SIG-M5 treated with dmso at 0.1 percent for 504 hours (cell line): ENCODE results near the gene NCKAP5.

ENCODE experiments used
- DNase-seq: peaks from one replicate; lab custom pipeline; 2025; ENCODE audit not compliant: unreplicated experiment; lab: John Stamatoyannopoulos, UW

Gene NCKAP5

GRCh38 chr2:133568172-133568571 is at the start of gene NCKAP5:
Gene NCKAP5 (minus strand): TSS chr2:133568463. CDS start chr2:133517526, 50,937 bp downstream.
- DNase-seq = no peak

- no peak for DNase-seq
Measured at GRCh38 chr2:133609664-133610063, 41.4 kb upstream of the NCKAP5 start.

DNA sequence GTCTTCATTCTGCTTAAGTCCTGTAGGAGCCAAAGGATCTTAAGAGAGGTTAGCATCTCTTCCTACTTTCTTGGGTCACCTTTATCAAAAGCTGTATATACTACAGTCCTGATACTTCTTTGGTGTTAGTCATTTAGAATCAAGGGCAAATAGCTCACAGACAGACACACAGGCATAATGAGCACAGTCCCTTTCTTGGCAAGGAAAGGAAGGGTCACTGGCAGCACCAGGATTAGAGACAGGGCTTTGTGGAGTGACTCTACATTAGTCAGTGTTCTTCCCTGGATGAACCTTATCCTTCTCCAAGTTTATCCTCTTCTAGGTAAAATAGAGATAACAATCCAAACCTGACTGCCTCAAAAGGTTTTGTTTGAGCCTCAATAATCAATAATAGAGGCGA is 40.0 kb upstream of the NCKAP5 start:
- no peak for DNase-seq

- no peak for DNase-seq
Measured at GRCh38 chr2:133607679-133608078, 39.4 kb upstream of the NCKAP5 start.

DNA sequence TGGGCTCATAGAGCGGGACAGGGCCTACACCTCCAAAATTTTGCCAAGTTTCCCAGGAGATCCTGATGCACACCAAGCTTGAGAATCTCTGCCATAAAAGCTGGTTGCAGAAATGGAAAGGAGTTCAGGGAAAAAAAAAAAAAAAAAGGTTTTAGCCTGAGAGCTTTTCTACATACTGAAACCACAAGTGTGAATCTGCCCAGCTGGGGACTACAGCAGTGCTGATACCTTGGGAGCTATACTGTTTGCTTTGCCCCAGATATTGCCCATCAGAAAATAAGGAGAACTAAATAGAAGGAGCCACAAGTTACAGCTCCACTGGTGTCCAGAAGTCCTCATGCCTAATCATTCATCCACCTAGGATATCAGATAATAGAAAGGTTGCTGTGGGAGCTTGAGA is 38.4 kb upstream of the NCKAP5 start:
- DNase-seq = no peak

GRCh38 chr2:133605766-133606137 is 37.5 kb upstream of the NCKAP5 start:
- no peak for DNase-seq

GRCh38 chr2:133605011-133605765 is 36.9 kb upstream of the NCKAP5 start:
- no peak for DNase-seq

- no peak for DNase-seq
Measured at GRCh38 chr2:133603109-133603508, 34.8 kb upstream of the NCKAP5 start.

DNA sequence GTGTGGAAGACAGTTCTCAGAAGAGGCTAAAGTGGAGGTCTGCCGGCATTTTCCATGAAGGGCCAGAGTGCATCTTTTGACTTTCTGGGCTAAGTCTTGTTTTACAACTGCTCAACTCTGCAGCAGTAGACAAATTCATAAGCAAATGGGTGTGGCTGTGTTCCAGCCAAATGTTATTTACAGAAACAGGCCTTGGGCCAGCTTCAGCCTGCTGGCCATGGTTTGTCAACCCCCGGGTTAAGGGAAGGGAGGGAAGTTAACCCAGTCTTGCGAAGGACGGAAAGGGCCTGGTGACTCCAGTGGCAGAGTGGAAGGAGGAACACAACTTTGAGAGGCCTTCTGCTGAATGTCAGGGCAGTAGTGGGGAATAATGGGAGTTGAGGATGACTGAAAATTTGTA is 34.3 kb upstream of the NCKAP5 start:
- no peak for DNase-seq

DNA sequence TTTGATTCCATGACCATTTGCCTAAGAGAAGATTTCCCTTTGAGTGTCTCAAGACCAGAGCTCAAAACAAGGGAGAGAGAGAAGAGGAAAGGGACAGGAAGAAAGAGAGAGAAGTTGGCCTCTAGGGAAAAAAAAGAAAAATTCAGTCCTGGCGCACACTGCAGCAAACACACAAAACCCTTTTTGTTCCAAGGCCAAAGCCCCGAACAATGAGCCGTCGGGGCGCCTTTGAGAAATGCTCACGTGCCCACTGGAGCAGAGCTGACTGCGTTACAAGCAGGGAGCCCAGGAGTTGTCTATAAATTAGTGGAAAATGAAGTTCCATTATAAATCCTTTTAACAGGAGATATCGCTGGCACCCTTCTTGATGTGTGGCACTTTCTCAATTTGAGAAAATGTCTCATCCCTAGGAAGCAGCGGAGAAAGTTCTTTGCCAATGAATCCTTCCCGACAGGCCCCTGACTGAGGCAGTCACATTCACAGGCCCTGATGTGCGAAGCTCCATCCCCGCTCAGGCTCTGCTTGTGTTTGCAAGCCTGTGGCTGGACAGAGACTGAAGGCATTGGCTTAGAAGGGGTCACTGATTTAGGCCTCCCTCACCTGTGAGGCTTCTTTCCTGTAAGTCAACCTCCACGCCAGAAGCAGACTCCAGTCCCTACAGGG is 32.1 kb upstream of the NCKAP5 start:
- DNase-seq = no peak

DNA sequence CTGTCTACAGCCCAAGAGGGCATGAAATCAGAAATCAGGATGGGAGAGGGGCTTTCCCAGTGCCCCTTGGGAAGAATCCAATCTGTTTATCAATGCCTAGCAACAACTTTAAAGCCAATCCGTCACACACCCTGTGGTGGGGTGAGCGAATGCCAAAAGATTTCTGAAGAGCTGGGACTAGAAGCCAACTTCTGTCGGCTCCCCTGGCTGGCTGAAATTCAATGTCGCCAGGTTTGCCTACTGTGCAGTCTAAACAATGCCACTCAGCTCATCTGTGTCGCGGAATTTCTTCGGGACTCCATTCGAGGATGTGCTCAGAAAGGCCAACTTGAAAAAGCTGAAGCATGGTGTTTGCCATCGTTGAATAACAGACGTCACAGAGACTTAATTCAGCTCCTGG is 31.5 kb upstream of the NCKAP5 start:
- DNase-seq = no peak

- DNase-seq = no peak
Measured at GRCh38 chr2:133599211-133599803, 31.0 kb upstream of the NCKAP5 start.

- no peak for DNase-seq
Measured at GRCh38 chr2:133598769-133599168, 30.5 kb upstream of the NCKAP5 start.

DNA sequence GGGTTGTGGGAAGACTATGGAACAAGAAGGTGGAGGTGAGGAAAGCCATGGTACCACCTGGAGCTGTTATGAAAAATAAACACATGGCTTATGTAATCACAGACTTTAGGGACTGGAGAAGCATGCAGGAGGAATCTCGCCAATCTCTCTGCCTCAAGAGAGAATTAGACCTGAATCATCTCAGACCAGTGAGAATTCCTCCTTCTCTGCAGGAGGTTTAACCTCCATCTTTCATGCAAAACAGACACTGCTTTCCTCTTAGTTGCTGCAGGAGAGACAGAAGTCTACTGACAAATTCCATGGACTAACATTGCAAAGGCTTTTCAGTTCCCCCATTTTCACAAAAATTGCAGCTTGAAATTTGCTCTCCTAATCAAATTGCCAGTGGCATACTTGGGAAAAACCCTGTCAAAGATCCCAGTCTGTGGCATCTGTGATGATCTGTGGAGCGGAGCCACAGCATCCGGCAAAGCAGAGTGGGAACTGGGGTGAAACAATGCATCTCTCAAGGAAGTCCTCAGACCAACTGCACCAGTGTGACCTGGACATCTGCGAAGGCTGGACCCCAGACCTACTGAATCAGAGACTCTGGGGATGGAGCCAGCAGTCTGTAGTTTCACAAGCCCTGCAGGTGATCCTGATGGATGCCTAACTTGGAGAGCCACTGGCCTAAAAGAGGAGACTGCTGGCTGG is 28.6 kb upstream of the NCKAP5 start:
- DNase-seq = no peak

DNA sequence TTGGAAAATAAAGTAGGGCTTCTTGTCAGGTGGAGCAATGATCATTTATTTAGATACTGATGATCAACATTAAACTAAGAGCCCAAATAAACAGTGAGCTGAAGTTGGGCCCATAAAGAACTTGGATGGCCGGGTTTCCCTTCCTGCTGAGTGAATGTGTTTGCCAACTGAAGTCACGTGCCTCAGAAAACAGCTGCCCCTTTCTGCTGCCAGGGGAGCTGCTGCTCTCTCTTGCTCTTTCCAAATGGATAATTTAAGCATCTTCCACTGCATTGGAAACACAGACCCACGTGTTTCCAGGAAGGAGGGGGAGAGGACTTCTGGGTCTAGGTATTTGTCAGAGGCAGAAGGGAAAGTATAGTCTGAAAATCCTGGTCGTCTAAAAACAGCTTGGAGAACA is 22.9 kb upstream of the NCKAP5 start:
- DNase-seq = no peak

GRCh38 chr2:133589456-133589855 is 21.2 kb upstream of the NCKAP5 start:
- no peak for DNase-seq

DNA sequence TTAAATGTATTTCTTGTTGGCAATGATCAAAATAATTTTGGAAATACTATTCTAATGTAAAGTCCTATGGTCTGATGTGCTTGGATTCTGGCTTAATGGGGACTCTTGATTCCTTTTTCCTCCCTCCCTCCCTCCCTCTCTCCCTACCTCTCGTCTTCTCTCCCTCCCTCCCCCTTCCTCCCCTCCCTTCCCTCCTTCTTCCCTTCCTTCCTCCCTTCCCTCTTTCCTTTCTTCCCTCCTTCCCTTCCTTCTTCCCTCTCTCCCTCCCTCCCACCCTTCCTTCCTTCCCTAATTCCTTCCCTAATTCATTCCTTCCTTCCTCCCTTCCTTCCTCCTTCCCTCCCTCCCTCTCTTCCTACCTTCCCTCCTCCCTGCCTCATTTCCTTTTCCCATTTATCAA is 19.9 kb upstream of the NCKAP5 start:
- no peak for DNase-seq

- no peak for DNase-seq
Measured at GRCh38 chr2:133586978-133587377, 18.7 kb upstream of the NCKAP5 start.

GRCh38 chr2:133581010-133581760 is 12.9 kb upstream of the NCKAP5 start:
- no peak for DNase-seq

GRCh38 chr2:133579274-133579673 is 11.0 kb upstream of the NCKAP5 start:
- no peak for DNase-seq

DNA sequence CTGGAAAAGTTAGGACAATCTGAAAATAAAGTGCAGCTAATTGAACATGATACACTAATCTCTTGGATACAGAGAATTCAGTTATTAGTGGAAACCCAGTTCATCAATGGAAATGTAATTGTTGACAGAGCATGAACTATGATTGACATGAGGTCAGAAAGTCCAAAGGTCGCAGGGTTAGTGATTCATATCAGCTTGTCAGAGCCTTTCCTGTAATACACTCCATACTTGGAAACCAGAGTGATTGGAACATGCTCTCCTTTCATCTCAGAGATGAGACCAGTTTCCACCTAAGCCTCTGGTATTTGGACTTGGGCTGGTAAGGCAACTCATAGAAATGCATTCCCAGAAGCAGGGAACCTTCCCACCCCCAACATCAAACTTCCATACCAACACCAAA is 8.5 kb upstream of the NCKAP5 start:
- no peak for DNase-seq
